Anterior cingulate cortex (tissue), 58 donors: ENCODE measurements around the gene NCEH1.

Experiments
- DNase-seq, 58 donors: peaks; one replicate each; lab custom pipeline; 2025; lab: John Stamatoyannopoulos, UW

Gene NCEH1

DNA sequence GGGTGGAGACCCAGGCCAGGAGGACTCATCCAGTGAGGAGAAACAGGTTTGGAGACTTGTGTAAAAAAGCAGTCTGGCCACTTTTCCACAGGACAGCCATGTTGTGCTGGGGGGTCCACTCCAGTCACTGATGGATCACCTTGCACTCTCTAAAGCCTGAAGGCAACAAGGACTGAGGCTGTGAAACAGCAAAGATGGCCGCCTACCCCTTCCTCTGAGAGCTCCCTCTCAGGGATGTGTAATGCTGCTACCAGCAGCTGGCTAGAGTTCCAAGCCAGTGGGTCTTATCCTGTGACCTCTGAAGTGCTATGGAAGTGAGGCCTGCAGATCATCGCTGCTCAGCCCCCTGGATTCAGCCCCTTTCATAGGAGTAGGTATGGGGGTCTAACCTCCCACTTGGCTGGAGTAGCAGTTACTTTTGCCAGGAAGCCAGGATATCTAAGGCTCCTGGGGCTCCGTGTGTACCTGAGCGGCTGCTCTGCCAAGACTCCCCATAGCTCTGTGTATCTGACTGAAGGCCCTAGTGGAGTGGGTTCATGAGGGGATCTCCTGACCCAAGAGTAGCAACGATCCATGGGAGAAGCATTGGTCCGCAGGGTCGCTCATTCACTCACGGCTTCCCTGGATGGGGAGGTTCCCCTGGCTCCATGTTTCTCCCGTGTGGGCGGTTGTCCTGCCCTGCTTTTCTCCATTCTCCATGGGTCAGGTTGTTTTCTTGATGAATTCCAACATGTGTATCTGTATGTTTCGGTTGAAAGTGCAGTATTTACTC, 117.8 kb downstream of the NCEH1 start:
- DNase-seq = no peak

- DNase-seq = no peak
Measured at GRCh38 chr3:172591876-172592771, 118.7 kb downstream of the NCEH1 start.

GRCh38 chr3:172591125-172591605, 119.7 kb downstream of the NCEH1 start:
- no peak for DNase-seq

- no peak for DNase-seq
Measured at GRCh38 chr3:172586436-172586835, 124.4 kb downstream of the NCEH1 start.

DNA sequence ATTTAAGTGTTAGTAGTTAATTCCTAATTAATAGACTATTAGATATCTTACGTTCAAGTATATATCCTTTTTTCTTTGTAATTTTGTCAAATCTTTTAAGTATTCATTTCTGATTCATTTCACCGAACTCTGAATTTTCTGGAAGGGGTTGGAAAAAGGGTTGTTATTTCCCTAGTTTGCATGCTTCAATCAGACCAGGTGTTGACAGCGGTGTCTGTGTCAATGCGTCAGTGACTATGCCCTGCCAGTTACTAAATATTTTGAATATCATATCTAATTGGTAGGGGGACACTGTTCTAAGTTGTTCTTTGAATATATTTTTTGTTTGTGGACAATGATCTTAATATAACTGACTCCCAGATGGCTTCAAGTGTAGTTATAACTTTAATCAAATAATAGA, 124.9 kb downstream of the NCEH1 start:
- DNase-seq = no peak

DNA sequence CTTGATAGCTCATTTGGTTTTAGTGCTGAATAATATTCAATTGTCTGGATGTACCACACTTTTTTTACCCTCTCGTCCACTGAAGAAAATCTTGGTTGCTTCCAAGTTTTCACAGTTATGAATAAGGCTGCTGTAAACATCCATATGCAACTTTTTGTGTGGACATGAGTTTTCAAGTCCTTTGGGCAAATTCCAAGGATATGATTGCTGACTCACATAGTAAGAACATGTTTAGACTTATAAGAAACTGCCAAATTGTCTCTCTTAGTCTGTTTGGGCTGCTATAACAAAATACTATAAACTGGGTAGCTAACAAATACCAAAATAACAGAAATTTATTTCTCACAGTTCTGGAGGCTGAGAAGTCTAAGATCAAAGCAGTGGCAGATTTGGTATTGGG, 128.2 kb downstream of the NCEH1 start:
- DNase-seq = no peak

DNA sequence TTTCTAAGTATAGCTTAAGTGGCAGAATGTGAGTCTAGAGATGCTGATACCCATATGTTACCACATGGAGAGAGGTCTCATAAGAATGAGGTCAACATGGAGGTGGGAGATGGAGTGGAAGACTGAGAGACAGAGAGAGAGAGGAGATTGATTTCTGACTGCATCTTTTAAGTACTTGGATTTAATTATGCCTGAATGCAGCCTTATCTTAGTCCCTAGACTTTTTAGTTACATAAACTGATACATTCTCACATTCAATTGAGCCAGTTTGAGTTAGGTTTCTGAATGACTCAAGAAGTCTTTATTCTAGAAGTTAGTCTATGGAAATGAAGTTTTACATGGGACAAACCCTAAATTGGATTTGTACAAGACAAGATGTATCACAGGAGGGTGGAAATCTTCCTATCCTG, 129.1 kb downstream of the NCEH1 start:
- DNase-seq = no peak

- no peak for DNase-seq
Measured at GRCh38 chr3:172580680-172581401, 130.0 kb downstream of the NCEH1 start.
